ENCODE data around the gene GABRQ.
"Not testable (repeated sequence)": the region's sequence is repeated elsewhere in the genome, so short reads cannot be mapped to it uniquely, and the experiment has no call there.

The GABRQ gene

DNA sequence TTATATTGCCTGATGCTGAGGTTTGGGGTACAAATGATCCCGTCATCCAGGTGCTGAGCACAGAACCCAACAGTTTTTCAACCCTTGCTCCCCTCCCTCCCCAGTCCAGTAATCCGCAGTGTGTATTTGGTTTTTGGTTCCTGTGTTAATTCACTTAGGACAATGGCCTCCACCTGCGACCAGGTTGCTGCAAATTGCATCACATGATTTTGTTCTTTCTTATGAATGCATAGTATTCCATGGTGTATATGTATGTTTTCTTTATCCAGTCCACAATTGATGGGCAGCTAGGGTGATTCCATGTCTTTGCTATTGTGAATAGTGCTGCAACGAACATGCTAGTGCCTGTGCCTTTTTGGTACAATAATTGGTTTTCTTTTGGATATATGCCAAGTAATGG is 25.4 kb downstream of the GABRQ start:
- no peak for DNase-seq

DNA sequence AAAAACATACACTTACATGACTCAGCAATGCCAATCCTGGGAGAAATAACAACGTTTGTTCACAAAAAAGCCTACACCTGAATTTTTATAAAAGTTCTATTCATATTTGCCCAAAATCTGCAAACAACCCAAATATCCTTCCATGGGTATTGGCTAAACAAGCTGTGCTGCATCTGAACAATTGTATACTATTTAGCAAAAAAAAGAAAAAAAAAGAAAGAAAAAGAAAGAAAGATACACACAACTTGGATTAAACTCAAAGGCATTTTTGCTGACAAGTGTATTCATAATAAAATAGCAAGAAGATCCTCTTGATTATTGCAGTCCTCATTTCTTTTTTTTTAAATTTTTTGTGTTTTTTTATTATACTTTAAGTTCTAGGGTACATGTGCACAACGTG is 36.4 kb downstream of the GABRQ start:
- DNase-seq: no peak

DNA sequence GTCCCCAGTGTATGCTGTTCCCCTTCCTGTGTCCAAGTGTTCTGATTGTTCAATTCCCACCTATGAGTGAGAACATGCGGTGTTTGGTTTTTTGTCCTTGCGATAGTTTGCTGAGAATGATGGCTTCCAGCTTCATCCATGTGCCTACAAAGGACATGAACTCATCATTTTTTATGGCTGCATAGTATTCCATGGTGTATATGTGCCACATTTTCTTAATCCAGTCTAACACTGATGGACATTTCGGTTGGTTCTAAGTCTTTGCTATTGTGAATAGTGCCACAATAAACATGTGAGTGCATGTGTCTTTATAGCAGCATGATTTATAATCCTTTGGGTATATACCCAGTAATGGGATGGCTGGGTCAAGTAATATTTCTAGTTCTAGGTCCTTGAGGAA is 37.0 kb downstream of the GABRQ start:
- not testable (repeated sequence) for DNase-seq

DNA sequence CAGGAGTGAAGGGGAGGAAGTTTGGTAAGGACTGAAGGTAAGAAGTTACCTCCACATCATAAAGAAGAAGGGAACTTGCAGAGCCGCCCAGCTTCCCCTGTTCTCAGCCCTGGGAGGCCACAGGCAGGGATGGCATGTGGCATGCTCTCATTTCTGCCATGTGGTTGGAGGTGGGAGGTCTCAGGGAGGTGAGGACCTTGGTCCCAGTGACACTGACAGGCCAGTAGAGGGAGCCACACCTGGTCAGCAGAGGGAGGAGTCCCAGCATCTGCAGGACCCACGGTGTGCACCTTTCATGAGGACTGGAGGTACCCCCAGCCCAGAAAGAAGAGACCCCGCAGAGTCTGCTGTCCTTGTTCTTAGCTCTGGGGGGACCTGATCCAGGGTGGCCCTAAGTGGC is 43.3 kb downstream of the GABRQ start:
- not testable (repeated sequence) for DNase-seq

DNA sequence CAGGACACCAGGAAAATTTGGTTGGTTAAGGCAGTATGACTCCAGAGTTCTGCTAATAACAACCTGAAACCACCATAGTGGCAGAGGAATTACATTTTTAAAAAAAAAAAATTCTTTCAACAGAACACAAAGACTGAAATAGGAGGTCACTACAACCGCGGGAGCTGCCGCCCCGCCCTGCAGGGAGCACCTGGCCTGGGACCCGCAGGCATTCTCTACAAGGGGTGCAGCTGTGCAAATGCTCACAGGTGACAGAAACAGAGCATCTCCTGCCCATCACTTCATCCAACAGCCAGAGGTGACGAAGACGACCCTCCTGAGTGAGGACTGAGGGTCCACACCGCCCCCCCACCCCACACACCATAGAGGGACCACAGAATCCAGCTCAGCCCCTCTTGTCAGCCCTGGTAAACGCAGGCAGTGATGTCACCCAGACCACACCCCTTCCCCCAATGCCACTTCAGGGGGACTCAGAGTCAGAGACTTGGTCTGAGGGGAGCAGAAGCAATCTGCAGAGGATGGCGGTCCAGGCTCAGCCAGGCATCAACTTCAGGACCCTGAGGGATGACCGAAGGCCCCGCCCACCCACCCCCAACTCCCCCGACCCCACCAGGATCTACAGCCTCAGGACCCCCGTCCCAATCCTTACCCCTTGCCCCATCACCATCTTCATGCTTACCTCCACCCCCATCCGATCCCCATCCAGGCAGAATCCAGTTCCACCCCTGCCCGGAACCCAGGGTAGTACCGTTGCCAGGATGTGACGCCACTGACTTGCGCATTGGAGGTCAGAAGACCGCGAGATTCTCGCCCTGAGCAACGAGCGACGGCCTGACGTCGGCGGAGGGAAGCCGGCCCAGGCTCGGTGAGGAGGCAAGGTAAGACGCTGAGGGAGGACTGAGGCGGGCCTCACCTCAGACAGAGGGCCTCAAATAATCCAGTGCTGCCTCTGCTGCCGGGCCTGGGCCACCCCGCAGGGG is 60.5 kb downstream of the GABRQ start, which contains the start of gene MAGEA3:
Gene MAGEA3 (plus strand): TSS at position 843 of the 980 bp plus-strand sequence. CDS start 2,039 bp downstream, outside the sequence.
- DNase-seq: not testable (repeated sequence)

DNA sequence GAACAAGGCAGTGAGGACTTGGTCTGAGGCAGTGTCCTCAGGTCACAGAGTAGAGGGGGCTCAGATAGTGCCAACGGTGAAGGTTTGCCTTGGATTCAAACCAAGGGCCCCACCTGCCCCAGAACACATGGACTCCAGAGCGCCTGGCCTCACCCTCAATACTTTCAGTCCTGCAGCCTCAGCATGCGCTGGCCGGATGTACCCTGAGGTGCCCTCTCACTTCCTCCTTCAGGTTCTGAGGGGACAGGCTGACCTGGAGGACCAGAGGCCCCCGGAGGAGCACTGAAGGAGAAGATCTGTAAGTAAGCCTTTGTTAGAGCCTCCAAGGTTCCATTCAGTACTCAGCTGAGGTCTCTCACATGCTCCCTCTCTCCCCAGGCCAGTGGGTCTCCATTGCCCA is 62.7 kb downstream of the GABRQ start:
- not testable (repeated sequence) for DNase-seq

DNA sequence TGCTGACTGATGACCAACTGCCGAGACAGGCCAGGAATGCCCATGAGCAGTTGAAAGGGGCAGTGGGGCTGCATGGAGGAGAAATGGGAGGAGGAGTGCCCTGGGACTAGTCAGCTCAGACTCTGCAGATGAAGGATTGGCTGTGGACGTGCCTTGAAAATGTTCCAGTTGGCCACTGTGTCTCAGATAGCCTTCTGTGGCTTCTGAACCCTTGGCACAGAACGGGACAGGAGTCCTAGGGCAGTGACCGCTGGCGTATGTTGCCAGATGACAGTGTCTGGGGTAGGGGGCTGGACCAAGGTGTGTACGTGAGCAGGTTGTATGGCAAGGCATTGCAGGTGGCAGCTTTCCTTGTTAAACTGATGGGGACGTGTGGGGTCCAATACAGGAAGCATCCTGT is 68.8 kb downstream of the GABRQ start:
- DNase-seq: not testable (repeated sequence)

Measured in hippocampal formation (tissue), 2 donors.